Stimulated activated CD8-positive, alpha-beta memory T cell treated with anti-CD3 and anti-CD28 coated beads, Interleukin-7, amount 100 ng/mL, for 4 hours (primary cell): ENCODE results near the gene BIRC6.
"Not testable (repeated sequence)": the region's sequence is repeated elsewhere in the genome, so short reads cannot be mapped to it uniquely, and the experiment has no call there.

Experiments
- DNase-seq, 2 donors: peaks; one replicate each; pipeline ENCODE4 v3.0.0-alpha.2; 2020; ENCODE audit warnings: low read depth in 2 of 2

BIRC6 gene

DNA sequence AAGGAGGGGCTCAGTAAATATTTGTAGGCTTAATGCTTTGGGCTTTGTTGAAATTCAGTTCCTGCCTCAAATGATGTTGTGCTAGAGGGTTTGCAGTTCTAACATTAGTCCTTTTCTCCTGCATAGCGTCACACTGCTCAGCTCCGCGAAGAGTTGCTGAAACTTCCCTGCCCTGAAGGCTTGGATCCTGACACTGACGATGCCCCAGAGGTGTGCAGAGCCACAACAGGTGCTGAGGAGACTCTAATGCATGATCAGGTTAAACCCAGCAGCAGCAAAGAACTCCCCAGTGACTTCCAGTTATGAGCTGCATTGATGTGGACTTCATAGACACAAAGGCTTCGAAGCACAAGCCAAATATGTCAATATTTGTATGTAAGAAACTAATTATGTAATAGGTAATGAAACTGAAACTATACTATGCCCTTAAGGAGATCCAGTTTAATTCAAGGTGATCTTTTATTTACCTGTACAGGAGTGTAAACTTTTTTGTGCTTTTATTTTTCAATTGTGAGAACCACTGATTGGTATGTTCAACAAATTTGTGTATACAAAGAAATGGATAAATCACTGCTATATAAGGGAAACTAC lies 260.9 kb downstream of the BIRC6 start:
- DNase-seq: no peak

- no peak for DNase-seq
Measured at GRCh38 chr2:32622570-32623310, 265.9 kb downstream of the BIRC6 start.

DNA sequence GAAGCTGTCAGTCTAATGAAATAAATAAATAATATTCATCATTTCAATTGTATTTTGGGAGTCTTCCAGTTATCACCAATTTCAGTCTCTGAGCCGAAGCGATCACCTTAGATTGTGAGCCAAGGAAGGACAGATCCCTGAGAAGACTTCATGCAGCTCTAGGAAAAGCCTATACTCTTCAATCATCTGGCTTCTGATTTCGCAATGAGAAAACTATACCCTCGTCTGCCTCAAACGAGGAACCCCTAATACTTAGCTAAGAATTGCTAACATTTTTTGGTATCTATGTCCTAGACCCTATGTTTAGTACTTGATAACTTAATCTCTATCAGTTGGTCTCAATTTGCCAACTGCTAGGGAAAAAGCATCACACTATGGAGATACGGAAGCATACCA lies 266.5 kb downstream of the BIRC6 start:
- no peak for DNase-seq

GRCh38 chr2:32624812-32625211 lies 268.0 kb downstream of the BIRC6 start:
- DNase-seq: no peak

DNA sequence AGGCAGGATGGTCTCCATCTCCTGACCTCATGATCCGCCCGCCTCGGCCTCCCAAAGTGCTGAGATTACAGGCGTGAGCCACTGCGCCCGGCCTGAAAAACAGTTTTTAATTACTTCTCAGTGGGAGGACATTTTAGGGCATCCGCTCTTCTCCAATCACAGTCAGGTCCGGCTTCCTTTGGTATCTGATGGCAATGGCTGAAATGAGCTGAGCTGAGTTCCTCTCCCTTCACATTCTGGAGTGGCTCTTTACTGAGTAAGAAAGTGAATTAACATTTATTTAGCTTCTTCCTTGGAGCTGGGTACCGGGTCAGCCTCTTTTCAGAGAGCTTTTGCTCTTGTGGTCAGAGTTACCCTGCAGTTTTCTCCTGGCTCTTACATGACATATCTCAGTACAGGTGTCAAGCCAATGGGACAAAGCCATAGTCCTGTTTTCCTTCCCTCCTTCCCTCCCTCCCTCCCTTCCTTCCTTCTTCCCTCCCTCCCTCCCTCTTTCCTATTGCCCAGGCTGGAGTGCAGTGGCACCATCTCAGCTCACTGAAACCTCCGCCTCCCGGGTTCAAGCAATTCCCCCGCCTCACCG lies 269.9 kb downstream of the BIRC6 start:
- DNase-seq: no peak

- no peak for DNase-seq
Measured at GRCh38 chr2:32627441-32627813, 270.6 kb downstream of the BIRC6 start.

DNA sequence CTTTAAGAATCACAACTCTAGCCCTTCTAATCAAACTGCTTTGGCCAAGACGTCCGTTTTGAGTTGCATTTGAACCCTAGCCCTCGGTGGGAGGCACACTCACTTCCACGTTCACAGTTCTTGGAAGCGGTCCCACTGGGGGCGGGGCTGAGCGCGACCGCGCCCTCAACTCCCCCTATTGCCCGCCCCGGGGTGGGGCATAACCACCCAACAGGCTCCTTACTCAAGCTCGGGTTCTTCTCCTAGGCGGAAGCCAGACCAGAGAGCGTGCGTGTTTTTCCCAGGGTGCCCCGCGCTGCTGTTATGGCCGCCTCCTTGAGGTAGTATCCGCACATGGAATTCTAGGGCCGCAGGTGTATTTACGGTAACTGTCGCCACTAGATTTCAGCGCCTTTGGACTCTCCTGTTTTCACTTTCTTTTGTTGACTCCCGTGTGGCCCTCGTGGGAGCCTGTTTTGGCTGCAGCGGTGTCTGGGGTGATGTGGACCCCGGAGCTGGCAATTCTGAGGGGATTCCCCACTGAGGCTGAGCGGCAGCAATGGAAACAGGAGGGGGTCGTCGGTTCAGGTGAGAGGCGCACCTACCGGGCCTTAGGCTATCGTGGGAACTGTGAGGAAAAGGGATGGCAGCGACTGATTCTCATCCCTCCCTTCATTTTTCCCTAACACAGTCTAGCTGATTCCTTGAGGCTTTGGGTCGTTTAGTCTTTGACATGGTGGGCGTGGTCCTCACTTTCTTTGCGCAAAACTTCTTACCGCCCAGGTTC lies 271.2 kb downstream of the BIRC6 start, which contains the start of gene TTC27:
Gene TTC27 (plus strand): TSS at position 237 of the 766 bp plus-strand sequence. CDS start 243 bp downstream, at position 480.
- DNase-seq: peak; percentile 90 to 93

DNA sequence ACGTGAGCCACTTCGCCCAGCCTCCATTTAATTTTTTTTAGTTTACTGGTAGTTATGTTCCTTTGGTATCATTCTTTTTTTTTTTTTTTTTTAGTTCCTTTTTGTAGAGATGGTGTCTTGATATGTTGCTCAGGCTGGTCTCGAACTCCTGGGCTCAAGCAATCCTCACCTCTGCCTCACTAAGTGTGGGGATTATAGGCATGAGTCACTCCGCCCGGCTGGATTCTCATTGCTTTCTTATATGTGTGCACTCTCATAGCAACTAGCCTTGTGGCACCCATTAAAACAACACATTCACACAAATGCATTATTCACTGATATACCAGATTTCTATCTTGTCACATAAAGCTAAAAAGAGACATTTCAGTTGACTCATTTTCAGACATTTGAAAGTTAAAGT lies 275.3 kb downstream of the BIRC6 start:
- no peak for DNase-seq

- no peak for DNase-seq
Measured at GRCh38 chr2:32633040-32633439, 276.2 kb downstream of the BIRC6 start.

DNA sequence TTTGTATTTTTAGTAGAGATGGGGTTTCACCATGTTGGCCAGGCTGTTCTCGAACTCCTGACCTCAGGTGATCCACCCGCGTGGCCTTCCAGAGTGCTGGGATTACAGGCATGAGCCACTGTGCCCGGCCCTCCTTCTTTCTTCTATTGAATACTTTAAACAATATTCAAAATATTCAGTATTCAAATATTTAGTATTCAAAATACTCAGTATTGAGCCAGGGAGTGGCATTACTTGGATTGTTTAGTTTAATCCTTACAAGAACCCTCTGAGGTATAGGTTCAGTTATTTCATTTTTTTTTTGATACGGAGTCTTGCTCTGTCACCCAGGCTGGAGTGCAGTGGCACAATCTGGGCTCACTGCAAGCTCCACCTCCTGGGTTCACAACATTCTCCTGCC lies 281.7 kb downstream of the BIRC6 start:
- not testable (repeated sequence) for DNase-seq

DNA sequence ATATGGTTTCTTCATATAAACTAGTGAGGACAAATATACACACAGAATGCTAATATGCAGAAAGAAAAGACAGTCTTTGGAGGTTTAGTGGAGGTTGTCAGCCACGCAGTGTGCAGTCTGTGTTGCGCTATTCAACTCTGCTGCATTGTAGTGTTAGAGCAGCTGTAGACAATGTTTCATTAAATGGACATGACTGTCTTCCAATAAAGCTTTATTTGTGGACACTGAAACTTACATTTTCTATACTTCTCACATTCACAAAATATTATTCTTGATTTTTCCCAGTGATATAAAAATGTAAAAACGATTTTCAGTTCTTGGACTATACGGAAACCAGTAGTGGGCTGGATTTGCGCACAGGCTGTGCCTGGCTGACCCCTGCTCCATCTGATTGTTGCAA lies 284.4 kb downstream of the BIRC6 start:
- no peak for DNase-seq

DNA sequence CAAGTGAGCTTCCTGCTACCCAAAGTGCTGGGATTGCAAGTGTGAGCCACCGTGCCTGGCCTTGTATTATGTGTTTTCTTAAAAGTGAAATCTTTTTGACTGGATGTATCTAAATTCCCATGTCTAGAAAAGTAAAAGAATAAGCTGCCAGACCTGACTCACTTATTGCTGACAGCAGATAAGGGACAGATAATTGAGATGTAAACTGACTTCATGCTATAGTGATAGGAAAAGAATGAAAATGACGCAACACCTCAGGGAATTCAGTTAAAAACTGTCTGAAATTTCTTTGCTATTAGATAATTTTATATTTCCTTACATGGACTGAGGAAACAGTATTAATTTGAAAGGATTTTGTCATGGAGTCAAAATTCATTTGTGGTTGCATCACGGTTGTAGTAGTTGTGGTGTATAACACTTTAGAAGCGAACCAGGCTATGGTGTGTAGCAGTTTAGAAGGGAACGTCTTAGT lies 290.4 kb downstream of the BIRC6 start:
- no peak for DNase-seq

- no peak for DNase-seq
Measured at GRCh38 chr2:32652555-32653209, 295.9 kb downstream of the BIRC6 start.

DNA sequence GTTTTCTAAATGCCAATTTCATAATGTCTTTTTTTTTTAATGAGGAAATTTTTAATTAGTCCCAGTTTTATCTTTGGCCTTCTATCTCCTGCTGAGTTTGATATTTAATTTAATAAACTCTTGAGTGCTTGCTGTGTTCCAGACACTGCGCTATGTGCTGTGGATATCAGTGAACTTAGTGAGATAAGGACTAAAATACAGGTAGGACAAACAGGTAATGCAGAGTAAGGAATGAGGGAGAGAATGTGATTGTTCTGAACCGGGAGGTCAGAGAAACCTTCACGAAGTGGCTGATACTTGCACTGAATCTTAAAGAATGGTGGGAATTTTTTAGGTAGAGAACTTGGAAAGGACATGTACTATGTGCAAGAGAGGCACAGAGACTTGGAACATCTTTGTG lies 299.2 kb downstream of the BIRC6 start:
- DNase-seq: no peak

DNA sequence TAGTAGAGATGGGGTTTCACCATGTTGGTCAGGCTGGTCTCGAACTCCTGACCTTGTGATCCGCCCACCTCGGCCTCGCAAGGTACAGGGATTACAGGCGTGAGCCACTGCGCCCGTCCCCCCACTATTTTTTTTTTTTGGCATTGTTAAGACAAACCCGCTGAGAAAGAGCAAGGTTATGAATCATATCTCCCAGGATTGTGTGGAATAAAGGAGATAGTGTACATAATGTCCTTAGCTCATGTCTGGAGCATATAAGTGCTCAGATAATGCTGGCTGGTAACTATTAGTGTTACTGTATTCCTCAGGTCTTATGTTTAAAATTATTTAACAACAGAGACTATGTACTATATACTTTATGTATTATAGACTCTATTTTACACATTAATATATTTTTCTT lies 307.0 kb downstream of the BIRC6 start:
- DNase-seq: no peak

- no peak for DNase-seq
Measured at GRCh38 chr2:32666704-32667103, 309.9 kb downstream of the BIRC6 start.

- no peak for DNase-seq
Measured at GRCh38 chr2:32668254-32668653, 311.4 kb downstream of the BIRC6 start.
